Epithelial cell of esophagus (primary cell): ENCODE measurements around the gene YEATS4.

Experiments used
- DNase-seq: peaks from one replicate; pipeline ENCODE4 v3.0.0; 2010; ENCODE audit warnings: low read depth
- H3K4me3 ChIP-seq: 2 replicates; pipeline ENCODE4 v1.5.1; 2011; ENCODE audit warnings: mild to moderate bottlenecking, low read length, control low read depth
- CTCF ChIP-seq: IDR thresholded peaks from 2 replicates; pipeline ENCODE4 v1.5.1; 2011; ENCODE audit warnings: low read depth, mild to moderate bottlenecking, low read length, control low read depth, inconsistent platforms; ENCODE audit not compliant: insufficient read depth; ENCODE audit errors: missing control alignments

Gene YEATS4

GRCh38 chr12:69337311-69338090 is 22.0 kb upstream of the YEATS4 start:
- no peak for DNase-seq
- TF ChIP-seq CTCF: no peak
- H3K4me3 ChIP-seq: no peak overlapping the region

GRCh38 chr12:69338120-69338859 is 21.3 kb upstream of the YEATS4 start:
- no peak for DNase-seq
- no peak for TF ChIP-seq CTCF
- H3K4me3 ChIP-seq: no peak overlapping the region

GRCh38 chr12:69338936-69339335 is 20.6 kb upstream of the YEATS4 start:
- no peak for DNase-seq
- H3K4me3 ChIP-seq: no peak overlapping the region
- TF ChIP-seq CTCF: no peak

GRCh38 chr12:69339999-69340398 is 19.5 kb upstream of the YEATS4 start:
- no peak for DNase-seq
- TF ChIP-seq CTCF: no peak
- H3K4me3 ChIP-seq: no peak overlapping the region

- no peak overlapping the region for H3K4me3 ChIP-seq
- no peak for TF ChIP-seq CTCF
- peak; percentile 6 for DNase-seq
These were observed 18.2 kb upstream of the YEATS4 start for GRCh38 chr12:69341328-69341727.

- no peak for TF ChIP-seq CTCF
- no peak for DNase-seq
- no peak overlapping the region for H3K4me3 ChIP-seq
These were observed 17.1 kb upstream of the YEATS4 start for GRCh38 chr12:69342421-69342820.
